Endometrium (tissue), 2 donors: ENCODE results near the gene DESI2.

Experiments used
- FAIRE-seq: peaks from 2 replicates; lab custom pipeline; 2012; peaks lifted over from hg19 to GRCh38; lab: Jason Lieb, UNC
- donor health status: control.
- donor health status: control.

The DESI2 gene

DNA sequence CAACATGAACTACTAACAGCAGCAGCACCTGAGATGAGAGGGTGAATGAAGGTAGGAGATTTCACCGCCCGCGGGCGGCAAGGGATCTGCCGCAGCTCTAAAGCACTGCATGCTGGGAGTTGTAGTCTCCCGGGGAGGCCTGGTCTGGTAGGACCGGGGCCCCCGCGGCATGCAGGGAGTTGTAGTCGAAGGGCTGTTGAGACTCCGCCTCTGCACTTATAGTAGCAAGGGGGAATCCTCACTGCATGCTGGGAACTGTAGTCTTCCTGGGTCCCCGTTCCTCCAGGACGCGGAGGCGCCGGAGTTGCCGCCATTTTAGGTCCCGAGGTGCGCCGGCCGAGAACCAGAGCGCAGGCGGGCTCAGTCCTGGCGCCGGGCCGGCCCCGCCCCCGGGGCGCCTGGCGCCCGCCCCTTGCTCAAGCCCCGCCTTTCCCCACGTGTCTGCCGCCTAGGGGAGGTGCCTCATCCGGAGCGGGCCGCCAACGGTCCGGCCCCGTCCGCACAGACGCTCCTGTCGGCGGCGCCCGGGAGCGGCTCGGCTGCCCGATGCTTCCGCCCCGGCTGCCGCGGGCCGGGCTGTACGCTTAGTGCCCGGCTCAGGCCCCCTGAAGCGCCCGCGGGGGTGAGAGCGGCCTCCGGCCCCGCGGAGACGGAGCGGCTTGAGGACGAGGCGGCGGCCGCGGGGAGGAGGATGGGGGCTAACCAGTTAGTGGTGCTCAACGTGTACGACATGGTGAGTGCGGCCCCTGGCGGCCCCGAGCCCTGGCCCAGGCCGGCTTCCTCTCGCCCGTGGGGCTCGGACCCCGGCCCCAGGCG lies at the start of gene DESI2:
Gene DESI2 (plus strand): TSS at position 504 of the 816 bp plus-strand sequence. CDS start 188 bp downstream, at position 692.
- FAIRE-seq: no peak

DNA sequence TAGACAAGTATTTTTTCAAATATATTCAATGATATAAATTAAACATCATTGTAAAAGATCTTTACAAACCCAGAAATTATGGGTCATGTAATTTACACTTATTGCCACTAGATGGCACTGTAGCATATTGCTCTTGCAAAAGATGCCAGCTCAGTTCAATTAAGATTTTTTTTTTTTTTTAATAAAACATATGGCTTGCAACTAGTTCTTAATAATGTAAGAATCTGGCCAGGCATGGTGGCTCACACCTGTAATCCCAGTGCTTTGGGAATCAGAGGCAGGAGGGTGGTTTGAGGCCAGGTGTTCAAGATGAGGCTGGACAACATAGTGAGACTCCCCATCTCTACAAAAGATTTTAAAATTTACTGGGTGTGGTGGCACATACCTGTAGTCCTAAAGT lies 49.4 kb upstream of the DESI2 start:
- peak; percentile 87 for FAIRE-seq

DNA sequence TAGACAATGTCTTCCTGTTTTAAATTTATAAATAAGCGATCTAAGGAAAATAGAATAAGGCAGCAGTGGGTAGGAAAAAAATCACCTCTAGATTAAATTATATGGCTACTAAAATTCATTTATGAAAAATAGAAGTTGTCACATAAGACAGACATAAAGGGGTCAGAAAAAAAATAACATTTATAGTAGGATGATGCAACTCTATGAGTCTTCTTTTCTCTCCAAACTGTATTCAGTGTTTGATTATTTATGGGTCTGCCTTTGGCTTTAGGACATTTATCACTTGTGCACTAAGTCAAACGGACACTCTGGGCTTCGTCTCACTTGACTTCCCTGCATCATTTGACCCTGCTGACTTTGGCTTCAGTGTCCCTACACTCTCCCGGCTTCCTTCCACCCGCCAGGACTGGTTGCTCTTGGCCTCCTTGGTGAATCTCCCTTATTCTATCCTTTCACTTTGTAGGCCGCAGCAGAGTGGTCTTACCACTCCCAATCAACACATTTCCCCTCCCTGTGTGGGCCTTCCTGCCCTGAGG lies 47.0 kb upstream of the DESI2 start:
- FAIRE-seq: no peak

DNA sequence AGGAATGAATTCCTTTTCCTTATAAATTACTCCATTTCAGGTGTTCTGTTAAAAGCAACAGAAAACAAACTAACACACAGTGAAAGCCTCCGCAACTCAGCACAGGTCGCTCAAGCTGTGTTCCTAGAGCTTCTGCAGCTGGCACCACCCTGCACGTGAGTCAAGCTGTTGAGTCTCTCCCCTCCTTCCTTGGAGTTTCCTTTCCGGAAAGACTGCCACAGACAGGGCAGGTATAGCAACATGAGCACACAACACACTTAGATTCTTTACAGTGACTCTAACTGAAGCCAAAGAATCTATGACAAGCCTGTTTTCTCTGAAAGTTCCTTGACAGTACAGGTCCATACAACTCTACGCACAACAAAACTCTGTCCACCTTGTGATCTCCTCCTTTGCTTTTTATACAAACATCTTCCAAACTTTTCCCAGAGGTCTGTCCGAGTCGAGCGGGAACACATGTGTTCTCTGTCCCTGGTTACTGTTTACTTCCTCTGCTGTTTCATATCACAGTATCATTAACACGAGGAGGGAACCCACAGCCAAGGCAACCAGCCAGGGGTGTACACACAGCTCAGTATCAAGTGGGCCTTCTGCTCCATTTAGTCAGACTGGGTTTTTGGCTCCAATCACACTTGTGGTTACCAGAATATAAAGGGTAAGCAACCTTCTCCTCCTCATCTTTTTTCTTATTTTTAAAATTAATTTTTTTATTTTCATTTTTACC lies 38.7 kb upstream of the DESI2 start:
- FAIRE-seq: no peak

DNA sequence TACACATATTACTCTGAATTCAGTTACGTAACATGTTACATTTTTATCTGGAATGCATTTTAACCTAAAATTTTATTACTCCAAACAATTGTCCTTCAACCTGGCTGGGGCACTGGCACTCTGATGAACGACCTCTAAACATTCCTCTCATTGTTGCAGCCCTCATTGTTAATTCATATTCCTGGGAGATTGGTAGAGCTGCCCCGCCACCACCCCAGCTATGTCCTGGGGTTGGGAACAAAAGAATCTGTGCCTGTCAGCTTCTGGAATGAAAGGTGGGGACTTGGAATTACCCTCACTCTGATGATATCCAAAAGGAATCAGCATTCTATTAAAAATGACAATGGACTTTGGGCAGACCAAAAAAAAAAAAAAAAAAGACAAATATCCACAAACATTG lies 38.0 kb upstream of the DESI2 start:
- no peak for FAIRE-seq

DNA sequence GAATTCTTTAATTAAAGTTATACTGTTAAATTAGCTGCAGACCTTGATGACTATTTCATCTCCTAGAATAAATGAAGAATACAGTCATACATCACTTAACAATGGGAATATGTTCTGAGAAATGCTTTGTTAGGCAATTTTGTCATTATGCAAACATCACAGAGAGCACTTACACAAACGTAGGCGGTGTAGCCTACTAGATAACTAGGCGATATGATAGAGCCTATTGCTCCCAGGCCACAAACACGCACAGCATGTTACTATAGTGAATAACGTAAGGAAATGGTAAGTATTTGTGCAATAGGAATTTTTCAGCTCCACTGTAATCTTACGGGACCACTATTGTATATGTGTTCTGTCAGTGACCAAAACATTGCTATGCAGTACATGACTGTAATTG lies 37.6 kb upstream of the DESI2 start:
- no peak for FAIRE-seq

DNA sequence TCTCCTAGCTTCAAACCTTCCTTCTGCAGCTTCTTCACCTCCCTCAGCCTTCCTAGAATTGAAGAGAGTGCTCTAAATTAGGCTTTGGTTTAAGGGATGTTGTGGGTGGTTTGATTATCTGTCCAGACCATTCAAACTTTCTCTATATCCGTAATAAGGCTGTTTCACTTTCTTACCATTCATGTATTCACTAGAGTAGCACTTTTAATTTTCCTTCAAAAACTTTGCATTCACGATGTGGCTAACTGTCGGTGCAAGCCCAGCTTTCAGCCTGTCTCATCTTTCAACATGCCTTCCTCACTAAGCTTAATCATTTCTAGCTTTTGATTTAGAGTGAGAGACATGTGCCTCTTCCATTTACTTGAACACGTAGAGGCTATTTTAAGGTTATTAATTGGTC lies 26.2 kb upstream of the DESI2 start:
- FAIRE-seq: no peak

DNA sequence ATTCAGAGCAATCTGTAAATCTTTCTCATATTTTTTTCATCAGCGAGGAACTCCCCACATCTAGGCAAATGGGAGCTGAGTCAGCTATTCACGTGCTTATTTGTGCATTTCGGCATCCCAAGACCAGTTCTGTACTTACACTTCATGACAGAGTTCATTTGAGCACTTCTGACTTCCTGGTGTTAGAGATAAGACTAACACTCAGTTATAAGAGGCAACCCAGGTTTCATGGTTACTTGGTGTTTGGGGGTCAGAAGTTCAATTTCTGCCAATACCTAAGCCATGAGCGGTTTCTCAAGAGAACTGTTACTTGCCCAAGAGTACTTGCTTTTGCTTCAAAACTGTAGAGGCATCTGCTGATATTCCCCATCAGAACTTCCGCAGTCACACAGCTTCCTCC lies 24.1 kb upstream of the DESI2 start:
- no peak for FAIRE-seq

DNA sequence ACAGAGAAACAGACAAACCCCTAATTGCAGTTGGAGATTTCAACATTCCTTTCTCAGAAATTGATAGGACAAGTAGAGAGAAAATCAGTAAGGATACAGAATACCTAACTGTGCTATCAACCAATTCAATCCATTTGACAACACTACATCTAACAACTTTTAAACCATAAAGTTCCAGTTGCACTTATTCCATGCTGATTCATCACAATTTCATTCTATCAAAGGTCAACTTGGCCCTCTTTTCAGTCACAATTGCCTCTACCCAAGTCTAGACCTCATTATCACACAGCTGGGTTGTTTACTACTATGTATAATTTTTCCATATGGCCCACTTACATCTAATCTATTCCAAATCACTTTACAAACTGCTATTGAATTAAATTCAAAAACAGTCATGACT lies 19.8 kb upstream of the DESI2 start:
- no peak for FAIRE-seq

DNA sequence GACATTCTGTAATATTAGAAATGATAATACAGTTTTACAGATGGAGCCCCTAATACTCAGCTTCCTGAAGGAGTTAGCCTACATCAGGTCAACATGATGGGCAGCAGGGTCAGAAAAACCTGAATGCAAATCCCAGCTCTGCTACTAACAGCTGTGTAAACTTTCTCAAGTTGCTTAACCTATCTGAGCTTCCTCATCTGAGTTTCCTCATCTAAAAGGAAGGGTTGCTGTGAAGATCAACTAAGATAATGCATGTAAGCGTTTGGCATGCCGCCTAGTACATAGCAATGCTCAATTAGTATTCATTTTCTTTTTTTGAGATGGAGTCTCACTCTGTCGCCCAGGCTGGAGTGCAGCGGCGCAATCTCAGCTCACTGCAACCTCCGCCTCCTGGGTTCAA lies 18.4 kb upstream of the DESI2 start:
- FAIRE-seq: no peak

DNA sequence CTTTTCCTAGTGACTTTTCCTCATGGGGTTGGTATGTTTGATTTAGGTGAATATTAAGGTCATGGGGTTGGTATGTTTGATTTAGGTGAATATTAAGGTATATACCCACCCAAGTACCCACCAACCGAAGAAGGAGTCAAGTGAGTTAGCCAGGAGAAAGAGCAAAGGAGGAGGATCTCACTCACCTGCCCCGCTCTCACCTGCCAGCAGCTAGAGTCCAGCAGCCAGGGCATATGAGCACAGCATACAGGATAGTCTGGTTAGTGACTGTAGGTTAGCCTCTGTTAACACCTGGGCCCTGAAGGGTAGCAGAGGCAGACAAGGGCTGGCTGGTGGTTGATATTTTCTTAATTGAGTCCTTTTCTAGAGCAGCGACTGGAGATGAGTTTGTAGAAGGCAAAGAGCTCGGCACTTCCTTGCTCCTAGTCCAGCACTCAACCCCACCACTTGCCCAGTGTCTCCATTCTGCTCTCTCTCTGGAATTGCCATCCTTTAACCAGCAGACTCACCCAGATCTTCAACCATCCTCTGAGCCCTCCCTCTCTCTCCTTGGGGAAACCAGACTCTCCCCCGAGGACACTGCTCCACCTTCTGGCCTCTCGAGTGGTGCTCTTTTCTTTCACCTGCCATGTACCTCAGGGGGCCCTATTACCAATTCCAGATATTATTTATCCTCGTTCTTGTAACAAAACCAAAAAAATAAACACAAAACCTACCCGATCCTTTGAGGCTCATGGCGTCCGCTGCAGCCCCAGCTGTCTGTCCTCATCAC lies 16.3 kb upstream of the DESI2 start:
- FAIRE-seq: no peak

DNA sequence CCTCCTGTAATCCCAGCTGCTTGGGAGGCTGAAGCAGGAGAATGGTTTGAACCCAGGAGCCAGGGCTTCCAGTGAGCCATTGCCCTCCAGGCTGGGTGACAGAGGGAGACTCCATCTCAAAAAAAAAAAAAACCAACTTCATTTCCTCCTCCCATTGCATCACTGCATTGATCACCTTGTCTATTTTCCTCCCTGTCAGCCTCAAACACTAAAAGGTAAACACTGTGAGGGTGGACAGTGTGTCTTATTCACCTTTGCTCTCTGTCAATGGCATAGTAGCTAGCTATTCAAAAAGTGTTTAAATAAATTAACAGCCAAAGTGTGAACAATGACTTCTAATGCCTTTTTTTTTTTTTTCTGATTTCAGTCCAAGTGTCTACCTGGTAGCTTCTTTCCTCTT lies 13.4 kb upstream of the DESI2 start:
- no peak for FAIRE-seq

DNA sequence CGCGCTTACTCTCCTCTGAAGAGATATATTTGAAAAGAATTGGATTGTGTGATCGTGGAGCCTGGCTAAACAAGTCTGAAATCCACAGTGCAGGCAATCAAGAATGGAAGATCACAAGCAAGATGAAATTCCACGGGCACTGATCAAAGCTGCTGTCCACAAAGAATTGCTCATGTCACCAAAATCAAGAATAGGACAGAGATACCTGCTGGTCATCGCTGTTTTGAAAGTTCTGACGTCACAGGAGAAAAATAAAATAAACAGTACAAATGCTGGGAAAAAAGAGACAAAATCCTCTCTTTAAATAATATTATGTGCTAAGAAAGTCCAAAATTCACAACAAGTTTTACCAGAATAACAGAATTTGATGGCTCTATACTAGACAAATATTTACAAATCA lies 12.0 kb upstream of the DESI2 start:
- no peak for FAIRE-seq

DNA sequence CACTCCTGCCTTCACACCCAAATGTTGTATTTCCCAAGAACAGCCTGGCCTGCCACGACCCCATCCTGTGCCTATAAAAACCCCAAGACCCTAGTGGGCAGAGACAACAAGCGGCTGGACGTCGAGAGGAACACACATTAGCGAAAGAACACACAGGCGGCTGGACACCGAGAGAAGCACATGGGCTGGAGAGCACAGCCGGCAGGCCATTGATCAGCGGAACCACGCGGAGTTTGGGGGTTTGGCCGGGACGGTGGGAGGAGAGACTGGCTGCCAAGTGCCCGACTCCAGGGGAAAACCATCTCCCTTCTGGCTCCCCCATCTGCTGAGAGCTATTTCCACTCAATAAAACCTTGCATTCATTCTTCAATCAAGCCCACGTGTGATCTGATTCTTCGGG lies 10.4 kb upstream of the DESI2 start:
- FAIRE-seq: no peak

DNA sequence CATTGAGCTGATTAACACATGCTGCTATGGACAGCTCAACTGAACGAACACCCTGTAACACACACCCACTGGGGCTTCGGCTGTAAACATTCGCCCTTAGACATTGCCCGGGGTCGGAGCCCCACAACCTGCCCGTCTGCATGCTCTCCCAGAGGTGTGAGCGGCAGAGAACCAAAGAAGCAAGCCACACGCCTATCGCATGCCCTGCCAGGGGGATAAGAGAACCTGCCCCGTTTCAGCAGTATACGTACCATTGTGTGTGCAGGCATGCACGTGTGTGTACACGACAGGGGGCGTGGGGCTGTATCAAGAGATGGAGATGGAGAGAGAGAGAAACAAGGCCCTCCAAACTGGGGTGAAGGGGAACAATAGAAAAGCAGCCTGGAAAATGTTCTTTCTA lies 9.9 kb upstream of the DESI2 start:
- no peak for FAIRE-seq

DNA sequence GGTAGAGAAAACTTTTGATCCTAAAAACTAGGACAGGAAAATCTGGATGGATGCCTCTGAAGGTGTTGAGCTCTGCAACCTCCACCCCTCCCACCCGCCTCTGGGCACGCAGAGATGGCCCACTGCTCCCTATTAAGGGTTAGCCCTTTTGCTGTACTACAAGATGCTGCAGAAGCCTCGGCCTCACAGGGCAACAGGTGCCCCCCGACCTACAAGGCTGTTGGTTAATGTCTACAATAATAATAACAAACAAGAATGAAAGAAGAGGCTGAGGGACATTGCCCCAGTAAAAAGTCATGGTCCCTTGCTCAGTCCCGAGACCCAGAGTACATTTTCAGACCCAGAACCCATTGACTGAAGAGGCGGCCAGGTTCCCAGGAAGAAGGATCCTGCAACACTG lies 7.5 kb upstream of the DESI2 start:
- FAIRE-seq: no peak

DNA sequence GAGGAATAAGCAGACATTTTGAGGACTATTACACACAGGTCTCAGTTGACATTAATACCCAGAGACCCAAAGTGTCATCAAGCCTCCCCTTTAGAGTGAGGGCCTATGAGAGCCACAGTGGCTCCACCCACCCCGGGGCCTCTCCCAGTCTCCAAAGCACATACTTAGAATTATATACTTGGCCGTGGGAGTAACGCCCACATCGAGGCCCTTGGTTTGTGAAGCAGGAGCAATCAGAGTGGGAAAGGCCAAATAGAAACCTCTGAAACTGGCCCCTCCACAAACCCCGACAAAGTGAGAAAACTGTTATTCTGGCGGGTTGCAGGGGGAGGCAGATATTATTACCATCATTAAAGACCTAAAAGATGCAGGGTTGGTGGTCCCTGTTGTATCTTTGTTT lies 7.0 kb upstream of the DESI2 start:
- FAIRE-seq: no peak

DNA sequence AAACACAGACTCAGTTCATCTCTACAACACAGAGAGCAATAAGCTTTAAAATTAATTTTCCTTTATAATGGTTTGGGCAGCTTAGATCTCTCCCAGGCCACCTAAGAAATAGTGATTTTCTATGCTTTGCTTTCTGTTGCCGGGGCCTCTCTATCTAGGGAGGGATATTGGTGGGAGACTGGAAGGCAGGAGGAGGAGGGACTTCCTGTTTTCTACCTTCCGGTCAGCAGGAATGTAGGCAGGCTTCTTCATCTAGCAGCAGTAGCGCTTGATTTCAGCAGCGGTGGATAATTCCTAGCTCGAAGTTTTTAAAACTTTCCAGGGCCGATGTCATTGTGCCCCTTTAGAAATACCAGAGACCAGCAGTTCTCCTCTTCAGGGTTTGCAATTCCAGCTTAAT lies 5.1 kb upstream of the DESI2 start:
- FAIRE-seq: no peak

DNA sequence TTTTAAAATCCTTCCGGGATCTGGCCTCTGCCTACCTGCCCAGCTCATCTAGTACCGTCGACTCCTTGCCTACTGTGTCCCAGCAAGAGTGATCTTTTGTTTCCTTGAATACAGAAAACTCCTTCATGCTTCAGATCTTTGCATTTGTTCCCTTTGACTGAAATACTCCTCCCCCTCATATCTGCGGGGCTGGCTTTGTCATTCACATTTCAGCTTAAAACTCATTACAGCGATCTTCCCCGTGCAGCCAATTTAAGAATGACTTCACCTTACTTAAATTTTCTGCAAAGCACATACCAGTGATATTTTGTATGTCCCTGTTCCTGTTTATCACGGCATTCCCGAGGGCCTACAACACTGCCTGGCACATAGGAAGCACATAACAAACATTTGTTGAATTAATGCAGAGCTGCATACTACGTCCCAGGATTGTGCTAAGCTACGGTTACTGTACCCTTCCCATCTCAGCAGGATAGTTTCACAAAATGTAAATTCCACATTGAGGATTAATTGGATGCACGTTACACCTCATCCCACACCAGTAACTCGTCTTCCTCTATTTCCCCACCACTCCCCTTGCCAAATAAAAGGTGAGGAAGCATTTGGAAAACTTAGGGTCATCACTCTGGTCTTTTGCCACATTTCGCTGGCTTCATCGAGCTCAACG lies 837 bp upstream of the DESI2 start:
- no peak for FAIRE-seq

DNA sequence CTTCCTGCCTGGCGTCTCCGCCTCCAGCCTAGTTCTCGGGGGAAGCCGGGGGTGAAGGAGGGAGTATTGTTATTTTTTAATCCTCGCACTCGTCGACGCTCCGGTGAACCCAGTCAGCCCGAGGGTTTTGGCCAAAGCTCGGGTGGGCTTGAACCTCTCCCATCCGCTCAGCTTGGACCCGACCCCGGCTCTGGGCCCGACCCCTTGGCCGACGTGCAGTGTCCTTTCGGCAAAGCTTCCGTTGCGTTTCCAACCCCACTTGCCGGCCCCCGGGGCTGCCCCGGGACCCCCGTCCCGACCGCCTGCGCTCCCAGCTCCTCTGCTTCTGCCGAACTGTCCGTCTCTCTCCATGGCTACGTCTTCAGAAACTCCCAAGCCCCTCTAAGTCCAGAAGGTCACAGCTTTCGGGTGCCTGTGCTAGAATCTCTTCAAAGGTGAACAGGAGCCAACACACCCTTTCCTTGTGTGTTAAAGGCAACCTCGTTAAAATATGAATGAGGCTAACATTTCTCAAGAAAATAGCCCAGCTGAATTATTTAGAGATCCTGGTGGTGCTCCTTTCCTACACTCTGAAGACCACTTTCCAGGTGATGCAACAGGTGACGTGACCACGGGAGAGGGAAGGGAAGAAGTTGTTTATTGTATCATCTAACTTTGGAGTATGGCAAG lies 647 bp downstream of the DESI2 start:
- no peak for FAIRE-seq
